ENCODE data around the gene CPA4.
"Not testable (repeated sequence)": the region's sequence is repeated elsewhere in the genome, so short reads cannot be mapped to it uniquely, and the experiment has no call there.

Gene CPA4

GRCh38 chr7:130292682-130293257, at the start of gene CPA4:
Gene CPA4, plus strand, starts transcription at chr7:130293161. Its CDS starts 20 bp downstream, at chr7:130293181.
- Mint-ChIP-seq H3K36me3 (no peaks in the 10 kb centered on the region), H3K27ac (no peak within 1 kb of the TSS), H3K4me3 (no peak within 1 kb of the TSS), H3K4me1 (ENCODE audit: low read depth) (no peaks in the 10 kb centered on the region), H3K27me3 (no peaks in the 10 kb centered on the region), H3K9me3 (ENCODE audit: low read depth) (no peaks in the 10 kb centered on the region)

- not testable (repeated sequence) for H3K9me3 Mint-ChIP-seq (ENCODE audit: low read depth); H3K27me3 Mint-ChIP-seq; H3K36me3 Mint-ChIP-seq; H3K4me1 Mint-ChIP-seq (ENCODE audit: low read depth); H3K4me3 Mint-ChIP-seq; H3K27ac Mint-ChIP-seq
Observed at GRCh38 chr7:130243486-130243885, 49.5 kb upstream of the CPA4 start.

- H3K4me1 Mint-ChIP-seq (ENCODE audit: low read depth); H3K4me3 Mint-ChIP-seq; H3K9me3 Mint-ChIP-seq (ENCODE audit: low read depth); H3K27ac Mint-ChIP-seq; H3K36me3 Mint-ChIP-seq; H3K27me3 Mint-ChIP-seq: not testable (repeated sequence)
Observed at GRCh38 chr7:130246491-130246890, 46.5 kb upstream of the CPA4 start.

- H3K9me3 Mint-ChIP-seq (ENCODE audit: low read depth); H3K36me3 Mint-ChIP-seq; H3K4me3 Mint-ChIP-seq; H3K4me1 Mint-ChIP-seq (ENCODE audit: low read depth); H3K27ac Mint-ChIP-seq; H3K27me3 Mint-ChIP-seq: not testable (repeated sequence)
Observed at GRCh38 chr7:130248842-130249241, 44.1 kb upstream of the CPA4 start.

- not testable (repeated sequence) for H3K4me3 Mint-ChIP-seq; H3K27me3 Mint-ChIP-seq; H3K36me3 Mint-ChIP-seq; H3K9me3 Mint-ChIP-seq (ENCODE audit: low read depth); H3K27ac Mint-ChIP-seq; H3K4me1 Mint-ChIP-seq (ENCODE audit: low read depth)
Observed at GRCh38 chr7:130249626-130250025, 43.3 kb upstream of the CPA4 start.

GRCh38 chr7:130254555-130254954, 38.4 kb upstream of the CPA4 start:
- H3K4me3 Mint-ChIP-seq: no peak overlapping the region
- no peaks in the 10 kb centered on the region for H3K4me1 Mint-ChIP-seq (ENCODE audit: low read depth)
- H3K9me3 Mint-ChIP-seq (ENCODE audit: low read depth): peaks cover 4% of the 10 kb centered on the region
- no peaks in the 10 kb centered on the region for H3K36me3 Mint-ChIP-seq
- no peaks in the 10 kb centered on the region for H3K27me3 Mint-ChIP-seq
- H3K27ac Mint-ChIP-seq: no peak overlapping the region

GRCh38 chr7:130256704-130257103, 36.3 kb upstream of the CPA4 start:
- Mint-ChIP-seq H3K27me3 (no peaks in the 10 kb centered on the region), H3K4me1 (ENCODE audit: low read depth) (no peaks in the 10 kb centered on the region), H3K4me3 (no peak overlapping the region), H3K9me3 (ENCODE audit: low read depth) (peaks cover 4% of the 10 kb centered on the region), H3K27ac (no peak overlapping the region), H3K36me3 (no peaks in the 10 kb centered on the region)

- H3K36me3 Mint-ChIP-seq: no peaks in the 10 kb centered on the region
- no peak overlapping the region for H3K27ac Mint-ChIP-seq
- H3K27me3 Mint-ChIP-seq: no peaks in the 10 kb centered on the region
- H3K9me3 Mint-ChIP-seq (ENCODE audit: low read depth): peaks cover 2% of the 10 kb centered on the region
- peaks cover 6% of the 10 kb centered on the region for H3K4me1 Mint-ChIP-seq (ENCODE audit: low read depth)
- H3K4me3 Mint-ChIP-seq: no peak overlapping the region
Observed at GRCh38 chr7:130258494-130259078, 34.4 kb upstream of the CPA4 start.

- no peak overlapping the region for H3K27ac Mint-ChIP-seq
- no peaks in the 10 kb centered on the region for H3K9me3 Mint-ChIP-seq (ENCODE audit: low read depth)
- H3K27me3 Mint-ChIP-seq: no peaks in the 10 kb centered on the region
- H3K4me3 Mint-ChIP-seq: no peak overlapping the region
- H3K4me1 Mint-ChIP-seq (ENCODE audit: low read depth): peaks cover 8% of the 10 kb centered on the region
- no peaks in the 10 kb centered on the region for H3K36me3 Mint-ChIP-seq
Observed at GRCh38 chr7:130262448-130262847, 30.5 kb upstream of the CPA4 start.

GRCh38 chr7:130263130-130263529, 29.8 kb upstream of the CPA4 start:
- H3K4me3 Mint-ChIP-seq: no peak overlapping the region
- H3K36me3 Mint-ChIP-seq: no peaks in the 10 kb centered on the region
- H3K27me3 Mint-ChIP-seq: no peaks in the 10 kb centered on the region
- peaks cover 8% of the 10 kb centered on the region for H3K4me1 Mint-ChIP-seq (ENCODE audit: low read depth)
- no peaks in the 10 kb centered on the region for H3K9me3 Mint-ChIP-seq (ENCODE audit: low read depth)
- no peak overlapping the region for H3K27ac Mint-ChIP-seq

GRCh38 chr7:130266258-130266960, 26.6 kb upstream of the CPA4 start, which contains the start of gene CPA2:
Gene CPA2, plus strand, starts transcription at chr7:130266863. Its CDS starts 19 bp downstream, at chr7:130266882.
- Mint-ChIP-seq H3K27me3 (no peaks in the 10 kb centered on the region), H3K9me3 (ENCODE audit: low read depth) (no peaks in the 10 kb centered on the region), H3K4me1 (ENCODE audit: low read depth) (peaks cover 8% of the 10 kb centered on the region), H3K4me3 (no peak within 1 kb of the TSS), H3K27ac (no peak within 1 kb of the TSS), H3K36me3 (no peaks in the 10 kb centered on the region)

- H3K27ac Mint-ChIP-seq: no peak overlapping the region
- no peaks in the 10 kb centered on the region for H3K9me3 Mint-ChIP-seq (ENCODE audit: low read depth)
- H3K4me3 Mint-ChIP-seq: no peak overlapping the region
- H3K4me1 Mint-ChIP-seq (ENCODE audit: low read depth): peaks cover 8% of the 10 kb centered on the region
- H3K27me3 Mint-ChIP-seq: no peaks in the 10 kb centered on the region
- H3K36me3 Mint-ChIP-seq: no peaks in the 10 kb centered on the region
Observed at GRCh38 chr7:130266961-130267321, 26.0 kb upstream of the CPA4 start.

- no peaks in the 10 kb centered on the region for H3K36me3 Mint-ChIP-seq
- no peaks in the 10 kb centered on the region for H3K27me3 Mint-ChIP-seq
- H3K4me3 Mint-ChIP-seq: no peak overlapping the region
- H3K4me1 Mint-ChIP-seq (ENCODE audit: low read depth): peaks cover 8% of the 10 kb centered on the region
- H3K27ac Mint-ChIP-seq: no peak overlapping the region
- no peaks in the 10 kb centered on the region for H3K9me3 Mint-ChIP-seq (ENCODE audit: low read depth)
Observed at GRCh38 chr7:130268463-130269317, 24.3 kb upstream of the CPA4 start.

- Mint-ChIP-seq H3K27me3 (no peaks in the 10 kb centered on the region), H3K4me1 (ENCODE audit: low read depth) (peaks cover 11% of the 10 kb centered on the region), H3K36me3 (no peaks in the 10 kb centered on the region), H3K9me3 (ENCODE audit: low read depth) (no peaks in the 10 kb centered on the region), H3K27ac (no peak overlapping the region), H3K4me3 (no peak overlapping the region)
Observed at GRCh38 chr7:130269318-130269694, 23.7 kb upstream of the CPA4 start.

Measured in activated naive CD8-positive, alpha-beta T cell (primary cell).